SK-N-SH treated with all-trans-retinoic acid at 6 μM for 48 hours (cell line): ENCODE results near the gene UBASH3B.

Experiments
- ATAC-seq: fragments of 200-7000 bp; cut with Tn5 transposase; 3 replicates; pipeline ENCODE4 v1.9.1; 2020; ENCODE audit warnings: mild to moderate bottlenecking, moderate library complexity
- ARNTL ChIP-seq: fragments of 450-650 bp; formaldehyde crosslinking; IDR thresholded peaks from 2 replicates; pipeline ENCODE4 v1.5.0; 2020; ENCODE audit warnings: low read depth, mild to moderate bottlenecking, moderate library complexity, borderline replicate concordance
- BACH2 ChIP-seq: fragments of 250-450 bp; sonication (Bioruptor Pico); IDR thresholded peaks from 2 replicates; pipeline ENCODE4 v1.9.0; 2021; ENCODE audit warnings: mild to moderate bottlenecking, borderline replicate concordance
- CSDC2 ChIP-seq: fragments of 250-450 bp; sonication (Bioruptor Pico); IDR thresholded peaks from 2 replicates; pipeline ENCODE4 v1.5.0; 2020; ENCODE audit warnings: mild to moderate bottlenecking, moderate library complexity
- ESRRG ChIP-seq: fragments of 250-450 bp; sonication (Bioruptor Pico); IDR thresholded peaks from 2 replicates; pipeline ENCODE4 v1.6.1; 2021; ENCODE audit warnings: mild to moderate bottlenecking
- GLIS3 ChIP-seq: fragments of 250-450 bp; sonication (Bioruptor Pico); IDR thresholded peaks from 2 replicates; pipeline ENCODE4 v1.5.0; 2020; ENCODE audit warnings: mild to moderate bottlenecking, moderate library complexity
- ISL1 ChIP-seq: fragments of 250-450 bp; sonication (Bioruptor Pico); IDR thresholded peaks from 2 replicates; pipeline ENCODE4 v2.1.2; 2022; ENCODE audit warnings: mild to moderate bottlenecking, moderate library complexity
- OSR1 ChIP-seq: fragments of 250-450 bp; sonication (Bioruptor Pico); IDR thresholded peaks from 2 replicates; pipeline ENCODE4 v1.8.0; 2022; ENCODE audit warnings: moderate library complexity, mild to moderate bottlenecking, inconsistent platforms
- PPARA ChIP-seq: fragments of 250-450 bp; sonication (Bioruptor Pico); IDR thresholded peaks from 2 replicates; pipeline ENCODE4 v1.5.0; 2020; ENCODE audit warnings: mild to moderate bottlenecking, borderline replicate concordance
- RARB ChIP-seq: fragments of 250-450 bp; sonication (Bioruptor Pico); IDR thresholded peaks from 2 replicates; pipeline ENCODE4 v1.8.0; 2021; ENCODE audit warnings: mild to moderate bottlenecking, moderate library complexity
- SNAI2 ChIP-seq: fragments of 250-450 bp; sonication (Bioruptor Pico); IDR thresholded peaks from 2 replicates; pipeline ENCODE4 v1.5.0; 2020; ENCODE audit warnings: mild to moderate bottlenecking, moderate library complexity
- TCF4 ChIP-seq: fragments of 250-450 bp; sonication (Bioruptor Pico); IDR thresholded peaks from 2 replicates; pipeline ENCODE4 v1.8.0; 2021; ENCODE audit warnings: mild to moderate bottlenecking, moderate library complexity, borderline replicate concordance
- TOX ChIP-seq: fragments of 250-450 bp; sonication (Bioruptor Pico); IDR thresholded peaks from 2 replicates; pipeline ENCODE4 v1.8.0; 2021; ENCODE audit warnings: mild to moderate bottlenecking, moderate library complexity, borderline replicate concordance
- ZC3H10 ChIP-seq: fragments of 250-450 bp; sonication (Bioruptor Pico); IDR thresholded peaks from 2 replicates; pipeline ENCODE4 v1.5.1; 2021; ENCODE audit warnings: mild to moderate bottlenecking, moderate library complexity
- ZFP3 ChIP-seq: fragments of 250-450 bp; sonication (Bioruptor Pico); IDR thresholded peaks from 2 replicates; pipeline ENCODE4 v1.5.0; 2020; ENCODE audit warnings: mild to moderate bottlenecking, moderate library complexity
- ZFP30 ChIP-seq: fragments of 450-650 bp; formaldehyde crosslinking; IDR thresholded peaks from 2 replicates; pipeline ENCODE4 v1.5.0; 2022; ENCODE audit warnings: mild to moderate bottlenecking, moderate library complexity
- ZNF70 ChIP-seq: fragments of 450-650 bp; formaldehyde crosslinking; IDR thresholded peaks from 2 replicates; pipeline ENCODE4 v1.5.0; 2020; ENCODE audit warnings: mild to moderate bottlenecking, moderate library complexity
- TF ChIP-seq, protein P1 (sequence below): fragments of 250-450 bp; sonication (Bioruptor Pico); IDR thresholded peaks from 2 replicates; pipeline ENCODE4 v1.8.0; 2021; ENCODE audit warnings: low read depth, mild to moderate bottlenecking, moderate library complexity, borderline replicate concordance
- TF ChIP-seq, protein P2 (sequence below): fragments of 250-450 bp; sonication (Bioruptor Pico); IDR thresholded peaks from 2 replicates; pipeline ENCODE4 v1.5.0; 2020; ENCODE audit warnings: mild to moderate bottlenecking, moderate library complexity
- TF ChIP-seq, protein P3 (sequence below): fragments of 250-450 bp; sonication (Bioruptor Pico); IDR thresholded peaks from 2 replicates; pipeline ENCODE4 v1.5.1; 2021; ENCODE audit warnings: mild to moderate bottlenecking, moderate library complexity
- TF ChIP-seq, protein P4 (sequence below): fragments of 250-450 bp; sonication (Bioruptor Pico); IDR thresholded peaks from 2 replicates; pipeline ENCODE4 v1.8.0; 2020; ENCODE audit warnings: mild to moderate bottlenecking, moderate library complexity, borderline replicate concordance
- TF ChIP-seq, protein P5 (sequence below): fragments of 250-450 bp; sonication (Bioruptor Pico); IDR thresholded peaks from 2 replicates; pipeline ENCODE4 v1.5.1; 2020; ENCODE audit warnings: low read depth, mild to moderate bottlenecking, moderate library complexity

UBASH3B gene

DNA sequence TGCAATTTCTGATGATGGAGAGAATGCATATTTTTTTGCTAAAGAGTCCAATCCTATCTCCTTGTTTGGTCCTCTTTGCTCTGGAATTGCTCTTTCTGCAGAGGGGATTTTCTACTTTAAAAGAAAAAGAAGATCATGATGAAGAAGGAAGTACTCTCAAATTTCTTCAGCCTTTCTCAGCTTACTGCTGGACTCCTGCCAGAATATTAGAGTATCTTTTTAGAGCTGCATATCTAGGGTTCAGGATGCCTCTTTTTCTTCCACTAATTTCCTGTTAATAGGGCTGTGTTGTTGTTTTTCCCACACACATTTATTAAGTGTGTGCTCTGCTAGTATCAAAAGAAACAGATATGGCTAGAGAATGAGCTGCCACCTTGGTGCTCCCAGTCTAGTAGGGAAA is 18.2 kb downstream of the UBASH3B start:
- peak; percentile 49 for ATAC-seq

DNA sequence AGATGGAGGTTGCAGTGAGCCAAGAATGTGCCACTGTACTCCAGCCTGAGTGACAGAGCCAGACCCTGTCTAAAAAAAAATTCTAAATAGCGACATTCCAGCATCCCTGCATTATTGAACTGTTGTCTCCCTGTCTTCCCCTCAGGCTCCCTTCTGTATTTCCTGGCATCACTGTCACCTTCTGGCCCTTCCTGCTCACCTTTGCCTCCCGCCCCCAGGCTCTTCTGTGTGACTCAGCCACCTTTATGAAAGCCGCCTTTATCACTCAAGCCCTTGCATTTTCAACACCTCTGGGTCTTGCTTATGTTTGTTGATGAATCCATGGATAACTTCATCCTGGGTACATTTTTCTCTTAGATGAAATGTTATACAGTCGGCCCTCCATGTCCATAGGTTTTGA is 21.1 kb downstream of the UBASH3B start:
- ATAC-seq = no peak
- no peak for TF ChIP-seq GLIS3 (CRISPR knock-in tag)
- no peak for TF ChIP-seq PPARA (CRISPR knock-in tag)
- no peak for TF ChIP-seq ZFP3 (CRISPR knock-in tag)
- no peak for TF ChIP-seq ESRRG (CRISPR knock-in tag)
- TF ChIP-seq TOX (CRISPR knock-in tag) = no peak
- TF ChIP-seq RARB (CRISPR knock-in tag) = no peak
- no peak for TF ChIP-seq CSDC2 (CRISPR knock-in tag)

More for the DNA sequence above, 18.2 kb downstream of the UBASH3B start:
- no peak for TF ChIP-seq ARNTL (CRISPR knock-in tag)
- TF ChIP-seq, protein P1, sequence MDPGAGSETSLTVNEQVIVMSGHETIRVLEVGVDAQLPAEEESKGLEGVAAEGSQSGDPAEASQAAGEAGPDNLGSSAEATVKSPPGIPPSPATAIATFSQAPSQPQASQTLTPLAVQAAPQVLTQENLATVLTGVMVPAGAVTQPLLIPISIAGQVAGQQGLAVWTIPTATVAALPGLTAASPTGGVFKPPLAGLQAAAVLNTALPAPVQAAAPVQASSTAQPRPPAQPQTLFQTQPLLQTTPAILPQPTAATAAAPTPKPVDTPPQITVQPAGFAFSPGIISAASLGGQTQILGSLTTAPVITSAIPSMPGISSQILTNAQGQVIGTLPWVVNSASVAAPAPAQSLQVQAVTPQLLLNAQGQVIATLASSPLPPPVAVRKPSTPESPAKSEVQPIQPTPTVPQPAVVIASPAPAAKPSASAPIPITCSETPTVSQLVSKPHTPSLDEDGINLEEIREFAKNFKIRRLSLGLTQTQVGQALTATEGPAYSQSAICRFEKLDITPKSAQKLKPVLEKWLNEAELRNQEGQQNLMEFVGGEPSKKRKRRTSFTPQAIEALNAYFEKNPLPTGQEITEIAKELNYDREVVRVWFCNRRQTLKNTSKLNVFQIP (CRISPR knock-in tag) = no peak
- TF ChIP-seq ISL1 = no peak
- TF ChIP-seq ZFP30 = no peak
- TF ChIP-seq ZFP3 (CRISPR knock-in tag) = no peak
- TF ChIP-seq SNAI2 = no peak
- TF ChIP-seq OSR1 = no peak
- TF ChIP-seq, protein P2, sequence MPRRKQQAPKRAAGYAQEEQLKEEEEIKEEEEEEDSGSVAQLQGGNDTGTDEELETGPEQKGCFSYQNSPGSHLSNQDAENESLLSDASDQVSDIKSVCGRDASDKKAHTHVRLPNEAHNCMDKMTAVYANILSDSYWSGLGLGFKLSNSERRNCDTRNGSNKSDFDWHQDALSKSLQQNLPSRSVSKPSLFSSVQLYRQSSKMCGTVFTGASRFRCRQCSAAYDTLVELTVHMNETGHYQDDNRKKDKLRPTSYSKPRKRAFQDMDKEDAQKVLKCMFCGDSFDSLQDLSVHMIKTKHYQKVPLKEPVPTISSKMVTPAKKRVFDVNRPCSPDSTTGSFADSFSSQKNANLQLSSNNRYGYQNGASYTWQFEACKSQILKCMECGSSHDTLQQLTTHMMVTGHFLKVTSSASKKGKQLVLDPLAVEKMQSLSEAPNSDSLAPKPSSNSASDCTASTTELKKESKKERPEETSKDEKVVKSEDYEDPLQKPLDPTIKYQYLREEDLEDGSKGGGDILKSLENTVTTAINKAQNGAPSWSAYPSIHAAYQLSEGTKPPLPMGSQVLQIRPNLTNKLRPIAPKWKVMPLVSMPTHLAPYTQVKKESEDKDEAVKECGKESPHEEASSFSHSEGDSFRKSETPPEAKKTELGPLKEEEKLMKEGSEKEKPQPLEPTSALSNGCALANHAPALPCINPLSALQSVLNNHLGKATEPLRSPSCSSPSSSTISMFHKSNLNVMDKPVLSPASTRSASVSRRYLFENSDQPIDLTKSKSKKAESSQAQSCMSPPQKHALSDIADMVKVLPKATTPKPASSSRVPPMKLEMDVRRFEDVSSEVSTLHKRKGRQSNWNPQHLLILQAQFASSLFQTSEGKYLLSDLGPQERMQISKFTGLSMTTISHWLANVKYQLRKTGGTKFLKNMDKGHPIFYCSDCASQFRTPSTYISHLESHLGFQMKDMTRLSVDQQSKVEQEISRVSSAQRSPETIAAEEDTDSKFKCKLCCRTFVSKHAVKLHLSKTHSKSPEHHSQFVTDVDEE = no peak
- no peak for TF ChIP-seq TCF4
- TF ChIP-seq, protein P3, sequence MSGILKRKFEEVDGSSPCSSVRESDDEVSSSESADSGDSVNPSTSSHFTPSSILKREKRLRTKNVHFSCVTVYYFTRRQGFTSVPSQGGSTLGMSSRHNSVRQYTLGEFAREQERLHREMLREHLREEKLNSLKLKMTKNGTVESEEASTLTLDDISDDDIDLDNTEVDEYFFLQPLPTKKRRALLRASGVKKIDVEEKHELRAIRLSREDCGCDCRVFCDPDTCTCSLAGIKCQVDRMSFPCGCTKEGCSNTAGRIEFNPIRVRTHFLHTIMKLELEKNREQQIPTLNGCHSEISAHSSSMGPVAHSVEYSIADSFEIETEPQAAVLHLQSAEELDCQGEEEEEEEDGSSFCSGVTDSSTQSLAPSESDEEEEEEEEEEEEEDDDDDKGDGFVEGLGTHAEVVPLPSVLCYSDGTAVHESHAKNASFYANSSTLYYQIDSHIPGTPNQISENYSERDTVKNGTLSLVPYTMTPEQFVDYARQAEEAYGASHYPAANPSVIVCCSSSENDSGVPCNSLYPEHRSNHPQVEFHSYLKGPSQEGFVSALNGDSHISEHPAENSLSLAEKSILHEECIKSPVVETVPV = no peak
- no peak for TF ChIP-seq ESRRG (CRISPR knock-in tag)
- no peak for TF ChIP-seq BACH2 (CRISPR knock-in tag)
- TF ChIP-seq, protein P4, sequence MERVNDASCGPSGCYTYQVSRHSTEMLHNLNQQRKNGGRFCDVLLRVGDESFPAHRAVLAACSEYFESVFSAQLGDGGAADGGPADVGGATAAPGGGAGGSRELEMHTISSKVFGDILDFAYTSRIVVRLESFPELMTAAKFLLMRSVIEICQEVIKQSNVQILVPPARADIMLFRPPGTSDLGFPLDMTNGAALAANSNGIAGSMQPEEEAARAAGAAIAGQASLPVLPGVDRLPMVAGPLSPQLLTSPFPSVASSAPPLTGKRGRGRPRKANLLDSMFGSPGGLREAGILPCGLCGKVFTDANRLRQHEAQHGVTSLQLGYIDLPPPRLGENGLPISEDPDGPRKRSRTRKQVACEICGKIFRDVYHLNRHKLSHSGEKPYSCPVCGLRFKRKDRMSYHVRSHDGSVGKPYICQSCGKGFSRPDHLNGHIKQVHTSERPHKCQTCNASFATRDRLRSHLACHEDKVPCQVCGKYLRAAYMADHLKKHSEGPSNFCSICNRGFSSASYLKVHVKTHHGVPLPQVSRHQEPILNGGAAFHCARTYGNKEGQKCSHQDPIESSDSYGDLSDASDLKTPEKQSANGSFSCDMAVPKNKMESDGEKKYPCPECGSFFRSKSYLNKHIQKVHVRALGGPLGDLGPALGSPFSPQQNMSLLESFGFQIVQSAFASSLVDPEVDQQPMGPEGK (CRISPR knock-in tag) = no peak
- TF ChIP-seq, protein P5, sequence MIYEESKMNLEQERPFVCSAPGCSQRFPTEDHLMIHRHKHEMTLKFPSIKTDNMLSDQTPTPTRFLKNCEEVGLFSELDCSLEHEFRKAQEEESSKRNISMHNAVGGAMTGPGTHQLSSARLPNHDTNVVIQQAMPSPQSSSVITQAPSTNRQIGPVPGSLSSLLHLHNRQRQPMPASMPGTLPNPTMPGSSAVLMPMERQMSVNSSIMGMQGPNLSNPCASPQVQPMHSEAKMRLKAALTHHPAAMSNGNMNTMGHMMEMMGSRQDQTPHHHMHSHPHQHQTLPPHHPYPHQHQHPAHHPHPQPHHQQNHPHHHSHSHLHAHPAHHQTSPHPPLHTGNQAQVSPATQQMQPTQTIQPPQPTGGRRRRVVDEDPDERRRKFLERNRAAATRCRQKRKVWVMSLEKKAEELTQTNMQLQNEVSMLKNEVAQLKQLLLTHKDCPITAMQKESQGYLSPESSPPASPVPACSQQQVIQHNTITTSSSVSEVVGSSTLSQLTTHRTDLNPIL (CRISPR knock-in tag) = no peak
- no peak for TF ChIP-seq ZC3H10 (CRISPR knock-in tag)
- TF ChIP-seq GLIS3 (CRISPR knock-in tag) = no peak
- TF ChIP-seq ZNF70 (CRISPR knock-in tag) = no peak
- TF ChIP-seq PPARA (CRISPR knock-in tag) = no peak
- no peak for TF ChIP-seq TOX (CRISPR knock-in tag)

DNA sequence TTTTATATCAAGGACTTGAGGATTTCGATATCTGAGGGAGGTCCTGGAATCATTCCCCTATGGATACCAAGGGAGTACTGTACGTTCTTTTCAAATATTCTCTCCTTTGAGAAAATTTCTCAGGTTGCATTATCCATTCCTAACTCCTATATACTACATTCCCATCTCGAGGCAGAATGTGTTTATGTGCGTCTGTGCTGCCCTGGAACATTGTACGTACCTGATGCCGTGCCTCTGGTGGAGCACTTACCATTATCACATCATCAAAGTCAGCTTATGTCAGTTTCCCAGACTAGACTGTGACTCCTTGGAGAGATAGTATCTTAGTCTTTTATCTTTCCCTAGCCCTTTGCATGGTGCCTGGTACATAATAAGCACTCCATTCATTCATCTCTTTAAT is 21.7 kb downstream of the UBASH3B start:
- TF ChIP-seq, protein P3 = no peak
- TF ChIP-seq ISL1 (no peak), PPARA (CRISPR knock-in tag) (no peak)
- no peak for ATAC-seq
